ENCODE results near the gene LENG8. TPM values are rescaled to one million over a fixed set of nuclear protein-coding genes. Genes with fewer than 3 reads are reported as not detected.

The LENG8 gene
- total RNA-seq, 2 experiments from 2014 or later: 63.2 to 137 TPM

DNA sequence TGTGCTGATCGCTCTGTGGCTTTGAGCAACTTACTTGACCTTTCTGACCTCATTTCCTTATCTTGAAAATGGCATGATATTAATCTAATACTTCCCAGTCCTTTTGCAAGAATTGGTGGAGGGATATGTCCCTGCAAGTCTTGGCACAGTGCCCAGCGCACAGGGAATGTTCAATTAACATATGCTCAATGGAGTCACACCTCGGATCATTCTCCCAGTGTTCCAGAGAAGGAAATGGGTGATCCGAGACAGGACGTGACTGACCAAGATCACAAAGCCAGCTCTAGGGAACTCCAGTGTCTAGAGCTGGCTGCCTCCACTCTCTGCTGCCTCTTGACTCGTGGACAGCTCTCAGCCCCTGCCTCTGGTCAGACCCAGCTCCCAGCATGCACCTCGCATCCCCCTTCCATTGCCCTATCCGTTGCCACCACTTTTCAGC, 20.5 kb downstream of the LENG8 start:
- Histone ChIP-seq H3K27ac (ENCODE audit: low read depth, low read length, poor library complexity, severe bottlenecking) (no peak overlapping the region), H3K4me1 (ENCODE audit: insufficient read depth, low read length, poor library complexity, severe bottlenecking) (peaks cover 4% of the 10 kb centered on the region), H3K4me3 (ENCODE audit: low read depth, low read length, poor library complexity, severe bottlenecking) (no peak overlapping the region), H3K36me3 (ENCODE audit: insufficient read depth, low read length) (no peaks in the 10 kb centered on the region), H2AFZ (ENCODE audit: low read length) (no peak overlapping the region), H3K4me2 (ENCODE audit: low read length) (no peak overlapping the region), H4K20me1 (ENCODE audit: insufficient read depth, low read length) (no peaks in the 10 kb centered on the region), H3K9me3 (ENCODE audit: low read length) (no peaks in the 10 kb centered on the region), H3K79me2 (ENCODE audit: insufficient read depth, low read depth, low read length) (no peaks in the 10 kb centered on the region), H3K9me2 (ENCODE audit: insufficient read depth, low read length) (no peaks in the 10 kb centered on the region)
- ChIA-PET CTCF (ENCODE audit: unreplicated experiment) (no interaction called here), POLR2A (no interaction called here)
- intact Hi-C loops (cut with micrococcal nuclease; ENCODE audit: unreplicated experiment): no loop called here
- BruUV-seq (replicated peaks): no TSS peak
- DNase-seq (ENCODE audit: low spot score): no peak
- TF ChIP-seq, protein P1, sequence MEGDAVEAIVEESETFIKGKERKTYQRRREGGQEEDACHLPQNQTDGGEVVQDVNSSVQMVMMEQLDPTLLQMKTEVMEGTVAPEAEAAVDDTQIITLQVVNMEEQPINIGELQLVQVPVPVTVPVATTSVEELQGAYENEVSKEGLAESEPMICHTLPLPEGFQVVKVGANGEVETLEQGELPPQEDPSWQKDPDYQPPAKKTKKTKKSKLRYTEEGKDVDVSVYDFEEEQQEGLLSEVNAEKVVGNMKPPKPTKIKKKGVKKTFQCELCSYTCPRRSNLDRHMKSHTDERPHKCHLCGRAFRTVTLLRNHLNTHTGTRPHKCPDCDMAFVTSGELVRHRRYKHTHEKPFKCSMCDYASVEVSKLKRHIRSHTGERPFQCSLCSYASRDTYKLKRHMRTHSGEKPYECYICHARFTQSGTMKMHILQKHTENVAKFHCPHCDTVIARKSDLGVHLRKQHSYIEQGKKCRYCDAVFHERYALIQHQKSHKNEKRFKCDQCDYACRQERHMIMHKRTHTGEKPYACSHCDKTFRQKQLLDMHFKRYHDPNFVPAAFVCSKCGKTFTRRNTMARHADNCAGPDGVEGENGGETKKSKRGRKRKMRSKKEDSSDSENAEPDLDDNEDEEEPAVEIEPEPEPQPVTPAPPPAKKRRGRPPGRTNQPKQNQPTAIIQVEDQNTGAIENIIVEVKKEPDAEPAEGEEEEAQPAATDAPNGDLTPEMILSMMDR (conservative IDR thresholded peaks at IDR 0.05; ENCODE audit: low read length): no peak
- TF ChIP-seq EZH2phosphoT487 (IDR thresholded peaks at IDR 0.05; ENCODE audit: borderline replicate concordance, low read depth, low read length): no peak

DNA sequence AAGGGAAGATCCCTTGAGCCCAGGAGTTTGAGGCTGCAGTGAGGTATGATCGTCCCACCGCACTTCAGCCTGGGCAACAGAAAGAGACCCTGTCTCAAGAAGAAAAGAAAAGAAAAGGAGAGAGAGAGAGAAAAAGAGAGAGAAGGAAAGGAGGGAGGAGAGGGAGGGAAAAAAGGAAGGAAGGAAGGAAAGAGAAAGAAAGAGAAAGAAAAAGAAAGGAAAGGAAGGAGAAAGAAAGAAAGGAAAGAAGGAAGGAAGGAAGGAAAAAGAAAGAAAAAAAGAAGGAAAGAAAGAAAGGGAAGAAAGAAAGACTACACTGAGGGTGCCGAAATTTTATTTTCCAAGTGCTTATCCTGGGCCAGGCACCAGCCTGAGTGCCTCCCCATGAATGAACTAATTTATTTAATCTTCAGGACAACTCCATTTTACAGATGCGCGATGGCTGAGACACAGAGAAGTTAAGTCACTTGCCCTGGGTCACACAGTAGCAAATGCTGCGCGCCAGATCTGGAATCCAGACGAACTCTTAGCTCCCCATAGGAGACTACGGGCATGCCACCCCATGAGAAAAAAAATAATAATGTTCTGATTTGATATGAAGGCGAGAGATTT, 21.4 kb downstream of the LENG8 start:
- Histone ChIP-seq H4K20me1 (ENCODE audit: insufficient read depth, low read length) (no peaks in the 10 kb centered on the region), H3K4me2 (ENCODE audit: low read length) (no peak overlapping the region), H3K9me2 (ENCODE audit: insufficient read depth, low read length) (no peaks in the 10 kb centered on the region), H3K4me1 (ENCODE audit: insufficient read depth, low read length, poor library complexity, severe bottlenecking) (no peaks in the 10 kb centered on the region), H2AFZ (ENCODE audit: low read length) (no peak overlapping the region), H3K36me3 (ENCODE audit: insufficient read depth, low read length) (no peaks in the 10 kb centered on the region), H3K79me2 (ENCODE audit: insufficient read depth, low read depth, low read length) (no peaks in the 10 kb centered on the region), H3K4me3 (ENCODE audit: low read depth, low read length, poor library complexity, severe bottlenecking) (no peak overlapping the region), H3K27ac (ENCODE audit: low read depth, low read length, poor library complexity, severe bottlenecking) (no peak overlapping the region), H3K9me3 (ENCODE audit: low read length) (no peaks in the 10 kb centered on the region)
- no TSS peak for BruUV-seq (replicated peaks)
- intact Hi-C loops (cut with micrococcal nuclease; ENCODE audit: unreplicated experiment): no loop called here
- CTCF ChIA-PET (ENCODE audit: unreplicated experiment): no interaction called here
- DNase-seq (ENCODE audit: low spot score): no peak
- POLR2A ChIA-PET: no interaction called here
- TF ChIP-seq, protein P1 (conservative IDR thresholded peaks at IDR 0.05; ENCODE audit: low read length): no peak
- TF ChIP-seq EZH2phosphoT487 (IDR thresholded peaks at IDR 0.05; ENCODE audit: borderline replicate concordance, low read depth, low read length): no peak

DNA sequence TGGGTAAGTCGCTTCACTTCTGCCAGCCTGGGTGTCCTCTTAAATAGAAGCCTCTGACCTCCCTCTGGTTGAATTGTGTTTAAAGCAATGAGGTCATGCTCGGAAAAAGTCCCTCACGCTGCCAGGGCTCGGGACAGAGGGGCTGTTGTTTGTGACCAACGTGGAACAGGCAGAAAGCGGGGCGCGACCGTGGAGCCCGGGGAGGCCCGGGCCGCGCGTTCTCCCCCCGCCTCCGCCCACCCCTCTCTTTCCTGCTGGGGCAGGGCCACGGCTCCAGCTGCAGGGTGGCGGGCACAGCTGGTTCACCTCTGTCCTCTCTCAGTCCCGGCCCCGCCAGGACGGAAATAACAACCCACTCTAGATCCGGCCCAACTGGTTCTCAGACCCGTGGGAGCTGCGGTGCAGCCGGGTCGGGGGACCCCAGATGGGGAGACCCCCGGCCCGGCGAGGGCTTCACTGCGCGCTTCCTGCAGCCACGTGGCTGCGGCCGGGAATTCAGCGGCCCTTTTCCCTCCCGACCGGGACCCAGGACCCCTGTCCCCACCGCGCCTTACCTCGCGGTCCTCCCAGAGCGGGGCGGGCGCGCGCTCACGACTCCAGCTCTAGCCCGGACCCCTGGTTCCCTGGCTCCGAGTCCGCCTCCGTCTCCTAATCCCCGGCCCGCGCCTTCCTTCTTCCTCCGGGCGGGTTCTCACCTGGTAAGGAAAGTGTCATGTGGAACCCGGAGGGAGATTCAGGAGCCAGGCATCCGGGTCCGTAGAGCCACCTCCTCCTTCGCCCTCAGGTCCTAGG, 22.2 kb downstream of the LENG8 start:
- TF ChIP-seq EZH2phosphoT487 (IDR thresholded peaks at IDR 0.05; ENCODE audit: borderline replicate concordance, low read depth, low read length): no peak
- Histone ChIP-seq H3K4me3 (ENCODE audit: low read depth, low read length, poor library complexity, severe bottlenecking) (no peak overlapping the region), H3K79me2 (ENCODE audit: insufficient read depth, low read depth, low read length) (no peaks in the 10 kb centered on the region), H2AFZ (ENCODE audit: low read length) (no peak overlapping the region), H3K36me3 (ENCODE audit: insufficient read depth, low read length) (no peaks in the 10 kb centered on the region), H3K9me2 (ENCODE audit: insufficient read depth, low read length) (no peaks in the 10 kb centered on the region), H3K4me1 (ENCODE audit: insufficient read depth, low read length, poor library complexity, severe bottlenecking) (no peaks in the 10 kb centered on the region), H3K4me2 (ENCODE audit: low read length) (no peak overlapping the region), H3K27ac (ENCODE audit: low read depth, low read length, poor library complexity, severe bottlenecking) (no peak overlapping the region), H4K20me1 (ENCODE audit: insufficient read depth, low read length) (no peaks in the 10 kb centered on the region), H3K9me3 (ENCODE audit: low read length) (no peaks in the 10 kb centered on the region)
- CTCF ChIA-PET (ENCODE audit: unreplicated experiment): no interaction called here
- intact Hi-C loops (cut with micrococcal nuclease; ENCODE audit: unreplicated experiment): no loop called here
- no peak for DNase-seq (ENCODE audit: low spot score)
- POLR2A ChIA-PET: no interaction called here
- no TSS peak for BruUV-seq (replicated peaks)

All from OCI-LY7 (cell line).